Fibroblast of the aortic adventitia (primary cell): Measurements from ENCODE around the gene ZHX3. TPM values are rescaled to one million over a fixed set of nuclear protein-coding genes. Genes with fewer than 3 reads are reported as not detected.

Source experiments
- DNase-seq: peaks from one replicate; pipeline ENCODE4 v3.0.0-alpha.2; 2010; ENCODE audit warnings: low read depth
- H3K4me3 ChIP-seq: 2 replicates; pipeline ENCODE4 v1.5.1; 2011; ENCODE audit warnings: low read depth, mild to moderate bottlenecking, control low read depth, low read length, moderate library complexity
- total RNA-seq: library from RNA; depleted of rRNA; stranded (reverse); fragments of >200 nt; gene quantifications from 2 replicates; pipeline ENCODE4 v1.2.3, GENCODE V29; 2012; ENCODE audit warnings: low replicate concordance
- TF ChIP-seq, protein P1 (sequence below): IDR thresholded peaks from 2 replicates; pipeline ENCODE4 v1.5.1; 2011; ENCODE audit warnings: mild to moderate bottlenecking, low read length, control low read depth, inconsistent platforms; ENCODE audit not compliant: insufficient read depth

The ZHX3 gene
- total RNA-seq, 1 donor = 47.2 TPM

- TF ChIP-seq, protein P1, sequence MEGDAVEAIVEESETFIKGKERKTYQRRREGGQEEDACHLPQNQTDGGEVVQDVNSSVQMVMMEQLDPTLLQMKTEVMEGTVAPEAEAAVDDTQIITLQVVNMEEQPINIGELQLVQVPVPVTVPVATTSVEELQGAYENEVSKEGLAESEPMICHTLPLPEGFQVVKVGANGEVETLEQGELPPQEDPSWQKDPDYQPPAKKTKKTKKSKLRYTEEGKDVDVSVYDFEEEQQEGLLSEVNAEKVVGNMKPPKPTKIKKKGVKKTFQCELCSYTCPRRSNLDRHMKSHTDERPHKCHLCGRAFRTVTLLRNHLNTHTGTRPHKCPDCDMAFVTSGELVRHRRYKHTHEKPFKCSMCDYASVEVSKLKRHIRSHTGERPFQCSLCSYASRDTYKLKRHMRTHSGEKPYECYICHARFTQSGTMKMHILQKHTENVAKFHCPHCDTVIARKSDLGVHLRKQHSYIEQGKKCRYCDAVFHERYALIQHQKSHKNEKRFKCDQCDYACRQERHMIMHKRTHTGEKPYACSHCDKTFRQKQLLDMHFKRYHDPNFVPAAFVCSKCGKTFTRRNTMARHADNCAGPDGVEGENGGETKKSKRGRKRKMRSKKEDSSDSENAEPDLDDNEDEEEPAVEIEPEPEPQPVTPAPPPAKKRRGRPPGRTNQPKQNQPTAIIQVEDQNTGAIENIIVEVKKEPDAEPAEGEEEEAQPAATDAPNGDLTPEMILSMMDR = no peak
- no peak for DNase-seq
- no peak overlapping the region for H3K4me3 ChIP-seq
Observed at GRCh38 chr20:41327178-41327577, 9.6 kb upstream of the ZHX3 start.

GRCh38 chr20:41320976-41321375 lies 3.4 kb upstream of the ZHX3 start:
- TF ChIP-seq, protein P1 = no peak
- H3K4me3 ChIP-seq = no peak overlapping the region
- no peak for DNase-seq

GRCh38 chr20:41320441-41320840 lies 2.9 kb upstream of the ZHX3 start:
- no peak for DNase-seq
- TF ChIP-seq, protein P1 = no peak
- H3K4me3 ChIP-seq = no peak overlapping the region

- H3K4me3 ChIP-seq = no peak overlapping the region
Observed at GRCh38 chr20:41318271-41318649, 729 bp upstream of the ZHX3 start.

GRCh38 chr20:41316602-41317545 lies 657 bp downstream of the ZHX3 start:
- peak overlapping the region; percentile 92 for H3K4me3 ChIP-seq
- peak; percentile 86 for DNase-seq
- TF ChIP-seq, protein P1 = no peak

More at GRCh38 chr20:41318271-41318649, 729 bp upstream of the ZHX3 start:
- TF ChIP-seq, protein P1 = no peak
- DNase-seq = no peak

- peak; percentile 9 for DNase-seq
- TF ChIP-seq, protein P1 = no peak
- H3K4me3 ChIP-seq = peak overlapping the region; percentile 92
Observed at GRCh38 chr20:41316051-41316450, 1.5 kb downstream of the ZHX3 start.
